Bronchial epithelial cell (primary cell): ENCODE measurements around the gene ANGPTL1. TPM values are rescaled to one million over a fixed set of nuclear protein-coding genes. Genes with fewer than 3 reads are reported as not detected.

Experiments
- total RNA-seq: library from RNA; depleted of rRNA; stranded (reverse); fragments of >200 nt; gene quantifications from 2 replicates; pipeline ENCODE4 v1.2.1, GENCODE V29; 2014

Gene ANGPTL1
- total RNA-seq, 1 donor from 2014 or later, result not detected

Other genes with a start within 250 kb of the ANGPTL1 start
- gene RALGPS2, start 145.8 kb downstream of the ANGPTL1 start, total RNA-seq, result 15.0 and 21.8 TPM in 2 replicates
- gene FAM20B, start 154.8 kb upstream of the ANGPTL1 start, total RNA-seq, result 39.5 and 51.1 TPM in 2 replicates
- 14.0 and 17.0 TPM in 2 replicates for gene TOR3A, start 211.0 kb upstream of the ANGPTL1 start, total RNA-seq